Thyroid gland (tissue), 4 donors: Measurements from ENCODE around the gene TIMM8B.

ENCODE experiments used
- CTCF ChIP-seq, 6 experiments: fragments of 200-600 bp in 3 of 6; fragments of 450-650 bp in 3 of 6; sonication (generic) in 3 of 6; IDR thresholded peaks; one replicate each; pipeline ENCODE4 v1.5.1; 2016 to 2019; ENCODE audit warnings: antibody characterized with exemption in 6 of 6, mild to moderate bottlenecking in 2 of 6, inconsistent platforms in 1 of 6, moderate library complexity in 1 of 6
- POLR2A ChIP-seq, 2 donors: fragments of 450-650 bp; IDR thresholded peaks; one replicate each; pipeline ENCODE4 v1.6.1; 2017; ENCODE audit warnings: antibody characterized with exemption in 2 of 2, mild to moderate bottlenecking in 2 of 2, moderate library complexity in 1 of 2

GRCh38 chr11:112087212-112087611, 656 bp upstream of the TIMM8B start:
- TF ChIP-seq CTCF (IDR thresholded peaks at IDR 0.05) (no peak), POLR2A (IDR thresholded peaks at IDR 0.05) (no peak)
